Measurements from ENCODE around the gene TMEM121. TPM values are rescaled to one million over a fixed set of nuclear protein-coding genes. Genes with fewer than 3 reads are reported as not detected.
A peak's percentile ranks its signal among the peaks of the same experiment; 100 is the strongest.

TMEM121 gene
- total and polyA plus RNA-seq, 10 of the 15 experiments (the other 5 are each of a cell fraction or from before 2014, with no cell fraction given): 0.04 to 4.9 (median 1.2) TPM; not detected in 2

- TF ChIP-seq REST (IDR thresholded peaks at IDR 0.05; ENCODE audit: low read depth, low read length) (no peak), HDGF (IDR thresholded peaks at IDR 0.05) (peak; percentile 85), SUZ12 (IDR thresholded peaks at IDR 0.05; ENCODE audit: unreplicated experiment) (no peak), CBFB (IDR thresholded peaks at IDR 0.05; ENCODE audit: low read depth) (no peak), E2F4 (IDR thresholded peaks at IDR 0.05; ENCODE audit: low read depth, low read length) (peak; percentile 96), STAT3 (IDR thresholded peaks at IDR 0.05; ENCODE audit: low read depth, low read length) (no peak)
Measured at GRCh38 chr14:105490572-105491365, 35.6 kb upstream of the TMEM121 start, which contains the start of gene TEDC1 (continued).

Measured in GM12878 (cell line).